Right renal cortex interstitium (tissue), 3 donors: ENCODE measurements around the gene LGMN. TPM values are rescaled to one million over a fixed set of nuclear protein-coding genes. Genes with fewer than 3 reads are reported as not detected.

ENCODE experiments used
- DNase-seq, 3 donors: peaks; one replicate each; pipeline ENCODE4 v3.0.0-alpha.2; 2013; ENCODE audit warnings: low read depth in 3 of 3, low spot score in 2 of 3
- polyA plus RNA-seq, 3 donors: library from polyadenylated mRNA; unstranded; fragments of 120-200 nt; gene quantifications; one replicate each; pipeline ENCODE4 v1.2.1, GENCODE V29; 2013; ENCODE audit not compliant: insufficient read length in 3 of 3

Gene LGMN
- polyA plus RNA-seq, 3 donors: 135 to 158 (median 136) TPM

DNA sequence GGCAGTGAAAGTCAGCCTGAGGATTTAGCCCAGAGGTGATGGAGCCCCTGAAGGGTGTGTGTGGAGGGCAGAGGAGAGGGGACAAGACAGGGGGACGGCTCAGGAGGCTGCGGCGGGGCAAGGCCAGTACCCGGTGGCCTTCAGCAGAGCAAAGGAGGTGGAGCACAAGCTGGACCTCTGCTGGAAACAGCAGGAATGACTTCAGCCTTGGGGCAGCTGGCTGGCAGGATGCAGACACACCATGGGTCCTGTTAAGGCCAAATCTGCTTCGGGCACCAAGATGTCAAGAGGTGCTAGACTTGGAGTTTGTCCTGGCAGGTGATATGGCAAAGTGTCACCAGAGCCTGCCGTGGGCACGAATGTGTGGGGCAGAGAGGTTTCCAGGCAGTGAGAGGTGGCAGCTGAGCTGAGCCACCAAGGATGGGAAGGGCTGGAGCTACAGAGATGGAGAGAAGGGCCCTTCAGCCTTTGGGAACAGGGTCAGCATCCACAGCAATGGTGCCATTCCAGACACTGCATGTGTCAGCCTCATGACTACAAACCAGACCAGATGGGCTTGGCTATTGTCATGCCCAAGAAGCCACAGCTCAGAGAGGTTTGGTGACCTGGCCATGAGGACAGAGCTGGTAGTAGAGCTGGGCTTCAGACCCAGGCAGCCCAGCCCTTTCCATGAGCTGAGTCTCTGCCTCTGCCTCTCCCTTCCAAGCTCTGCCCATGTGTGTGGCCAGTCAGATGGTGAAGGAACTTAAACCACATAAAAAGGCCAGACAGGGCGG, 91.9 kb downstream of the LGMN start:
- no peak for DNase-seq

- no peak for DNase-seq
These were observed 92.8 kb downstream of the LGMN start for GRCh38 chr14:92655419-92656201.

DNA sequence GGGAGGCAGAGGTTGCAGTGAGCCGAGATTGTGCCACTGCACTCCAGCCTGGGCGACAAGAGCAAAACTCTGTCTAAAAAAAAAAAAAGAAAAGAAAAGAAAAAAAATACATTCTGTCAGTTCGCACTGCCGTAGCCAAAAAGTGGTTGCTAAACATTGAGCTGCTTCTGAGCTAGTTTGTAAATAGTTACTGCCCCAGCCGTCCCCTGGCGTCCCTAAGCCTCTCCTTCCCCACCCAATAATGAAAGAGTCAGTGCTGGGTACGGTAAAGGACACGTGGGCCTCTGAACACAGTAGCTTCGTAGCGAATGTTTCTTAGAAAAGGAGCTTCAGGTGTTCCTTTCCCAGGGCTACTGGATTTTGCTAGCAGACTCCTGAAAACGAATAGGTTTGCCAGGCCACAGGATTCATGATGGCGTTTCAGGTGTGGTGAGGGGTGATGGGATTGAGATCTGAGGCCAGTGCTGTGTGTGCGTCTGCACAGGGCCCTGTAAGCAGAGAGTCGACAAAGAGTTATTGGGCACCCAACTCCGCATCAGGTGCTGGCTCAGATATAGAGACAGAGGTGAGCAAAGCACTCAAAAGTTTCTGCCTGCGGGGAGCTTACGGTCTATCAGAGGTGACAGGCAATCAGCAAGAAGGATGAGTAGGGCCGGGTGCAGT, 94.1 kb downstream of the LGMN start:
- no peak for DNase-seq

Other genes with a start within 250 kb of the LGMN start
- 1 to 10 TPM; 4.6 to 5.5 (median 4.9) TPM for gene RIN3, start 234.8 kb downstream of the LGMN start, polyA plus RNA-seq
- gene GOLGA5, start 45.7 kb upstream of the LGMN start, polyA plus RNA-seq: 10 to 100 TPM; 45.4 to 52.6 (median 50.6) TPM
- under 1 TPM in 1 of 3 donors, not detected in 2; 0.08 TPM for gene CHGA, start 174.5 kb upstream of the LGMN start, polyA plus RNA-seq